IPS-11a (cell line): Measurements from ENCODE around the gene BLOC1S5.

Source experiments
- H3K4me3 ChIP-seq: one replicate; pipeline ENCODE4 v1.5.1; 2013; ENCODE audit warnings: low read depth, low read length, control low read depth

The BLOC1S5 gene, protein sequence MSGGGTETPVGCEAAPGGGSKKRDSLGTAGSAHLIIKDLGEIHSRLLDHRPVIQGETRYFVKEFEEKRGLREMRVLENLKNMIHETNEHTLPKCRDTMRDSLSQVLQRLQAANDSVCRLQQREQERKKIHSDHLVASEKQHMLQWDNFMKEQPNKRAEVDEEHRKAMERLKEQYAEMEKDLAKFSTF

GRCh38 chr6:8063761-8064637, at the start of gene BLOC1S5:
TSS of gene BLOC1S5 (minus strand) at chr6:8064389. CDS start at chr6:8064376, 13 bp downstream.
- H3K4me3 ChIP-seq: peak within 1 kb of the TSS; percentile 79

DNA sequence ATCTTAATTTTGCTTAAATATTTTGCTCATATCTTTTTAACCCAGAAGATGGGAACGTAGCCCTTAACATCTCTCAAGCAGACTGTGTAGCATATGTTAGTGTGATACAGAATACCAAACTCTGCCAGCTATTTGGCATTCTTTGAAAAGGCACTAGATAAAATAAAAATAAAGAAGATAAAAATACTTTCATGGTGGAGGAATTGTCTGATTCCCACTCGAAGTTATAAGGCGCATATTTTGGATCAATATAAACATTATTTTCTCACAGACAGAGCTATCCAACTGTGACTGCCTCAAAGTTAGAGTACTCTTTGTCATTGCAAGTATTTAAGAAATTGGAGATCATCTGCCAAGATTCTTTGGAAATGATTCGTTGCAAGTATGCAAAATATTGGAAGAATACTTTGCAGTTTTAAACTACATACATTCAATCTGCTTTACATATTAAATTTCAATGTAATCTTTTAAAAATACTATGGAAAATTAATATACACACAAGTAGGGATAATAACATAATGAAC, 49.0 kb upstream of the BLOC1S5 start:
- no peak overlapping the region for H3K4me3 ChIP-seq

DNA sequence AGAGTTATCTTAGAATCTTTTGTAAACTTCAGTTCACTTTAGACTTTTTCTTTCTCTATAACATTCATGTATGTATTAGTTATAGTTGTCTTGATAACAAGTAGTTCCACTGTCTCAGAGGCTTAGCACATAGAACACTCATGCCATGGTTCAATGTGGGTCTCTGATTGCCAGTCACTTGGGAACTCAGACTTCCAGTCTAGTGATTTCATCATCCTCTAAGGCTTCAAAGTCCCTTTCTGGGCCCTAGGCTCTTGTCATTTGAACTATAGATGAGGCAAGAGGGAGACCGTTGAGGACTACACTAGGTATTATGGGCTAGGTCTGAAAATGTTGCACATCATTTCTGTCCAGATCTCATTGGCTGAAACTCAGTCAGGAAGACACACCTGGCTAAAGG, 46.5 kb upstream of the BLOC1S5 start:
- no peak overlapping the region for H3K4me3 ChIP-seq

DNA sequence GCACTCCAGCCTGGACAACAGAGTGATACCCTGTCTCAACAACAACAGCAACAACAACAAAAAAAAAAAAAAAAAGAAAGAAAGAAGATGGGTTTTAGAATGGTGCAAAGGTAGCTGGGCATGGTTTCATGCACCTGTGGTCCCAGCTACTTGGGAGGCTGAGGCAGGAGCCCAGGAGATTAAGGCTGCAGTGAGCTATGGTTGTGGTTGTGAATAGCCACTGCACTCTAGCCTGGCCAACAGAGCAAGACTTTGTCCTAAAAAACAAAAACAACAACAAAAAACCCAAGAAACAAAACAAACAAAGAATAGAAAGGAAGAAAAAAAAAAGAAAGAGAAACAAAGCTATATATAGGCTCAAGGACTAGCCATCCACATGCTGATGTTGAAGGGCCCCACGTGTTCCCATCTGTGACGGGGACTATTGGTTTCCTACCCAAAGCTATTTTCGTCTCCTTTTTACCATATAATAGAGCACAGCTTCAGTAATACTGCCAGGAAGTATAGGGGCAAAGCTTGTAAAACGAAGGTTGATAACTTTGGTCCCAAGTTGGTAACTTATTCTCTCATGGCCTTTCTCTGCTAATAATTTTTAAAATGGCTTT, 46.0 kb upstream of the BLOC1S5 start:
- H3K4me3 ChIP-seq: no peak overlapping the region

GRCh38 chr6:8108759-8109539, 44.8 kb upstream of the BLOC1S5 start:
- H3K4me3 ChIP-seq: no peak overlapping the region

DNA sequence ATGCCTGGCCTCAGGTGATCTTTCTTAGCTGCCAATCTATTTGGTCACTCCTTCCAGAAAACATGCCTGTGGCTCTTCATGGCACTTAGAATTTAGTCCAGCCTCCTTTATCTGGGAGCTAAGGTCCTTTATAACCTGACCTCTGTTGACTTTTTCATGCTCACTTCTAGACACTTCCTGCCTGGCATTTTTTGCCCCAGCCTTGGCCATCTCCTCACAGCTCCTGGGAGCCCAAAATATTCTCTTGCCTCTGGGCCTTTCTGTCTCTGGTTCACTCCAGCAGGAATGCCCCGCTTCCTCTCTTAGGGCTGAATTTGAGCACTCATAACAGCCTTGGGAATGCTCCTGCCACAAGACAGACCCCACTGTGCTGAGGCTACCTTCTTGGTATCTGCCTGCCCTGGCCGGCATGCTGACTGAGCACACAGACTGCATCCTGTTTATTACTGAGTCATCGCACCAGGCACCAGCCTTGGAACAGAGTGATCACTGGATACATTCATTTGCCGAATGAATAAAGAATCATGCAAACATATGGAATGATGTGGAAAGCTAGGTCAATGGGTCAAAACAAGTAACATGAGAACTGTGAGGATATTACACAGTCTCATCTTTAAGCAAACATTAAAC, 44.0 kb upstream of the BLOC1S5 start:
- H3K4me3 ChIP-seq: no peak overlapping the region

DNA sequence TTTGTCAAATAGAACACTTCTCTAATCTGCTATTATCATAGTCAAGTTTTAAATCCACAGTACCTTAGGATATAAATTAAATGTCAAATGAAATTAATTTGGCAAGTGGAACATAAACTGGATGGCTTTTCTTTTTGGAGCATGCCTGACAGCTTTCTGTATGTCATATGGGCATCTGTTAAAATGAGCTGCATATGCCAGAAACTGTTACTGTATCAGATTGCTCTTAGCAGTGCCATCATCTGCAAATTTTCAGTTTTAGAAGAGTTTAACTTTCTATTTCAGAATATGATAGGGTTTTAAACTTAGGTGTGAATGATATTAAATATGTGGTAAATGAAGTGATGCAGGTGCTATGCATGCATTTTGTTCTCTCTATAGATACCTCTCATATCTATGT, 41.6 kb upstream of the BLOC1S5 start:
- H3K4me3 ChIP-seq: no peak overlapping the region

DNA sequence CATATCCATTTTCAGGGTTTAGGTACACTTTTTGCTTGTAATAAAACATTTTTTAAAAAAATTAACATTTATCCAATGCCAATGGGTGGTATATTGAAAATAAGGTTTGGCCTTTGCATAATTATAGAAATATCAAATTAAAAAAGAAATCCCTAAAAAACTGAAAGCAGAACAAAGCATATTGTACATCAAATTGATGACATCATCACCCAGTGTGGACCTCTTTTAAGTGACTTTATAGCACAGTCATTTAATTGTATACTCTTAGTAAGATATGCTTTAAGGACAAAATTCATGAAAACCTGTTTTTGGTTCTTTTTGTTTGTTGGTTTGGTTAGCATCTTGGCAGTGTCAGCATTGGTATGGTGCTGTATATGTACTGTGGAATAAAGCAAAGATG, 39.5 kb upstream of the BLOC1S5 start:
- H3K4me3 ChIP-seq: no peak overlapping the region

DNA sequence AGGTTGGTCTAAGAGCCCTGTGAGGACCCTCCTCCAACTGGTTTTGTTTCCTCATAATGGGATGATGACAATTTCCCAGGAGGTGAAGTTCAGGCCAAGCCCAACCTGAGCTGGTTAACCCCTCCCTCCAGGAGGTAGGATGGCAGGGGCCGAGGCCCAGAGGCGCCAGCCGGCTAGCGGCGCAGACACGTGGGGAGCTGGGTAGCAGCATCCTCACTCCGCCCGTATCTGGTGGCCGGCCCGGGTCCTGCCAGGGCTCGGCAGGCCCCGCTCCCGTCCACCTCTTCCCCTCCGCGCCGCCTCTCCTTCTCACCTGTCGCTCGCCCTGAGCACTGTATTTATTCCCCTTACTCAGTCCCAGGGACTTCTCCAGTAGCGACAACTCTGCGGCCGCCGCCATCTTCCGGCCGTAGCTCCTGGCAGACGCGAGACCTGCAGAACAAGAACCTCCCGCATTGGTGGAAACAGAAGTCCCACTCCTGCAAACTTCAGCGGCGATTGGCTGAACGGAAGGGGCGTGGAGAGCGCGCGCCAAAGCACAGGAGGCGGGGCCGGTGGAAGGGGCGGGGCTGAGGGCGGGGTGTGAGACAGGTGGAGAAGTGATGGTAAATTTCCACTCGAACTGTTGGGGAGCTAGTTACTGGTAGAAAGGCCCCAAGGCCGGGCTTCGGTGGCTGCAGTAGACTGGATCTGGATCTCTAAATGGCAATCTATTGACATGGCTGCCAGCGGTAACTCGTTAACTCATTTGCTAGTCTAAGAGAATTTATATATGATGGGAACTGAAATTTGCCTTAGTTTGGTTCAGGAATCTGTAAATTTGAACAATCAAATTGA, 38.2 kb upstream of the BLOC1S5 start, which contains the start of gene EEF1E1:
Gene EEF1E1, minus strand, starts transcription at position 427 of the 837 bp plus-strand sequence. Its CDS starts 27 bp downstream, at position 400.
- H3K4me3 ChIP-seq: peak within 1 kb of the TSS; percentile 74

- H3K4me3 ChIP-seq: no peak overlapping the region
Measured at GRCh38 chr6:8100159-8100854, 36.1 kb upstream of the BLOC1S5 start.

DNA sequence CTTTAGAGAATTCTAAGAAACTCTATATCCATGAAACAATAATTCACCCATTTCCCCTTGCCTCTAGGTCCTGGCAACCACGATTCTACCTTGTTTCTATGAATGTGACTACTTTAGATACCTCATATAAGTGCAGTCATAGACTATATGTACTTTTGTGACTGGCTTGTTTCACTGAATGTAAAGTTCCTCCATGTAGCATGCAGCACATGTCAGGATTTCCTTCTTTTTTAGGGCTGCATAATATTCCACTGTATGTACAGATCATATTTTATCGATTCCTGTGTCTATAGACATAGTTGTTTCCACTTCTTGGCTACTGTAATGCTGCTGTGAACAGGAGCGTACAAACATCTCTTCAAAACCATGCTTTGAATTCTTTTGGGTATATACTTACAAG, 26.5 kb upstream of the BLOC1S5 start:
- H3K4me3 ChIP-seq: no peak overlapping the region

- H3K4me3 ChIP-seq: no peak overlapping the region
Measured at GRCh38 chr6:8088886-8089285, 24.7 kb upstream of the BLOC1S5 start.

DNA sequence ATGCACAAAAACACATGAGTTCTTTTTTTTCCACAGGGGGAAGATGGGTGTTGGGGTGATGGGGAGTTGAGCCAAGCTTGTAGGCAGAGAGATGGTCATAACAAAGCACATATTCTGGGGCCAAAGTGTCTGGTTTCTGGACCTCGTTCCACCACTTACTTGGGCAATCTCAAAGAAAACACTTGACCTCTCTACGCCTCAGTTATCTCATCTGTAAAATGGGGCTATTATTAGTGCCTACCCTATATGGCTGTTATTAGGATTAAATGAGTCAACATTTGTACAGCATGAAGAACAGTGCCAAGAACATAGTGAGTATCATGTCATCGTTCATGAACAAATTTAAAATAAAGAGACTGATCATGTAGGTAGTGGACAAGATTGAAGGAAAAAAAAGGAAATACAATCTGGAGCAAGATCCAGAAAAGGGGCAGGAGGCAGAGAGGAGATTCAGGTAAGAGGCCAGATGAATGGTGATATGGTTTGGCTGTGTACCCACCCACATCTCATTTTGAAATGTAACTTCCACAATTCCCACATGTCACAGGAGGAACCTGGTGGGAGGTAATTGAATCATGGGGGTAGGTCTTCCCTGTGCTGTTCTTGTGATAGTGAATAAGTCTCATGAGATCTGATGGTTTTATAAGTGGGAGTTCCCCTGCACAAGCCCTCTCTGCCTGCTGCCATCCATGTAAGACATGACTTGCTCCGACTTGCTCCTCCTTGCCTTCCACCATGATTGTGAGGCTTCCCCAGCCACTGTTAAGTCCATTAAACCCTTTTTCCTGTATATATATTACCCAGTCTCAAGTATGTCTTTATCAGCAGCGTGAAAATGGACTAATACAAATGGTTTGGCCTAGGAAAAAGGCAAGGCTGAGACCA, 23.9 kb upstream of the BLOC1S5 start:
- H3K4me3 ChIP-seq: no peak overlapping the region

- no peak overlapping the region for H3K4me3 ChIP-seq
Measured at GRCh38 chr6:8086755-8087306, 22.6 kb upstream of the BLOC1S5 start.

- no peak overlapping the region for H3K4me3 ChIP-seq
Measured at GRCh38 chr6:8085053-8085511, 20.9 kb upstream of the BLOC1S5 start.

GRCh38 chr6:8084586-8084985, 20.4 kb upstream of the BLOC1S5 start:
- H3K4me3 ChIP-seq: no peak overlapping the region
